CD4-positive, alpha-beta T cell (primary cell): ENCODE measurements around the gene TBX3. TPM values are rescaled to one million over a fixed set of nuclear protein-coding genes. Genes with fewer than 3 reads are reported as not detected.

ENCODE experiments used
- ATAC-seq: fragments of 200-7000 bp; cut with Tn5 transposase; one replicate; pipeline ENCODE4 v1.10.0; 2022; ENCODE audit warnings: mild to moderate bottlenecking; ENCODE audit not compliant: poor library complexity
- CTCF ChIA-PET: fragments of 350-600 bp; sonication (Branson Sonifier 250); formaldehyde crosslinking; loops from one replicate; lab custom pipeline; 2021; ENCODE audit warnings: antibody characterized with exemption, inconsistent platforms; lab: Charles Lee
- POLR2A ChIA-PET: fragments of 350-600 bp; sonication (Branson Sonifier 250); formaldehyde crosslinking; loops from one replicate; lab custom pipeline; 2021; ENCODE audit warnings: antibody characterized with exemption, inconsistent platforms; lab: Charles Lee
- DNase-seq, 14 experiments: peaks; one replicate each; pipeline ENCODE4 v3.0.0-alpha.2; 2013 to 2020; ENCODE audit warnings: mixed read lengths in 2 of 14
- H3K27ac ChIP-seq, 2 donors: one replicate each; pipeline versions ENCODE4 v1.5.1 to v1.7.0; 2013; ENCODE audit warnings: low read length in 2 of 2, low read depth in 1 of 2, mild to moderate bottlenecking in 1 of 2
- H3K27me3 ChIP-seq, 2 experiments: 1 replicate in 1 of 2; 2 replicates in 1 of 2; pipeline versions ENCODE4 v1.6.1 to v1.7.0; 2013; ENCODE audit warnings: low read length in 2 of 2, control low read depth in 1 of 2, mild to moderate bottlenecking in 1 of 2, moderate library complexity in 1 of 2; ENCODE audit not compliant: insufficient read depth in 2 of 2, control insufficient read depth in 1 of 2
- H3K36me3 ChIP-seq: one replicate; pipeline ENCODE4 v1.6.1; 2013; ENCODE audit warnings: low read length, control low read depth; ENCODE audit not compliant: insufficient read depth
- H3K4me1 ChIP-seq: one replicate; pipeline ENCODE4 v1.6.1; 2013; ENCODE audit warnings: low read length, control low read depth; ENCODE audit not compliant: insufficient read depth
- H3K4me3 ChIP-seq: one replicate; pipeline ENCODE4 v1.5.1; 2013; ENCODE audit warnings: mild to moderate bottlenecking, low read length, moderate library complexity
- H3K9me3 ChIP-seq, 2 experiments: 1 replicate in 1 of 2; 2 replicates in 1 of 2; pipeline versions ENCODE4 v1.6.1 to v1.7.0; 2013; ENCODE audit warnings: low read length in 2 of 2, mild to moderate bottlenecking in 2 of 2, control low read depth in 1 of 2, moderate library complexity in 1 of 2; ENCODE audit not compliant: control insufficient read depth in 1 of 2, insufficient read depth in 1 of 2
- H3K27ac Mint-ChIP-seq: one replicate; pipeline ENCODE4 v1.8.0; 2020; ENCODE audit warnings: mixed read lengths
- H3K27me3 Mint-ChIP-seq: one replicate; pipeline ENCODE4 v1.8.0; 2021; ENCODE audit warnings: mixed read lengths
- H3K36me3 Mint-ChIP-seq: one replicate; pipeline ENCODE4 v1.8.0; 2021; ENCODE audit warnings: low read depth, mixed read lengths
- H3K4me1 Mint-ChIP-seq: one replicate; pipeline ENCODE4 v1.8.0; 2021; ENCODE audit warnings: low read depth, mixed read lengths
- H3K4me3 Mint-ChIP-seq: one replicate; pipeline ENCODE4 v1.8.0; 2020; ENCODE audit warnings: mild to moderate bottlenecking, mixed read lengths
- H3K9me3 Mint-ChIP-seq: one replicate; pipeline ENCODE4 v1.8.0; 2020; ENCODE audit warnings: mixed read lengths
- CTCF ChIP-seq: fragments of 200-600 bp; IDR thresholded peaks from one replicate; pipeline ENCODE4 v1.8.0; 2022; ENCODE audit warnings: antibody characterized with exemption, mild to moderate bottlenecking
- intact Hi-C, 2 experiments: fragments of 100-400 bp; cut with DNase I in 1 of 2; cut with micrococcal nuclease in 1 of 2; formaldehyde crosslinking; loops; one replicate each; pipeline versions ENCODE4 v1.15.1 to v1.9.0; 2023 to 2025; cut with DNase I, micrococcal nuclease
- total RNA-seq, 174 experiments: library from RNA in 2 of 174; stranded (reverse) in 2 of 174; gene quantifications; one replicate each; pipeline ENCODE4 v1.2.3 and lab custom pipeline; 2021 to 2026

TBX3 gene
- total RNA-seq, 2 experiments from 2014 or later: 0.08 TPM; not detected in 1

- POLR2A ChIA-PET: no interaction called here
These were observed 16.6 kb upstream of the TBX3 start for GRCh38 chr12:114700392-114701103.

GRCh38 chr12:114698566-114699163 is 14.7 kb upstream of the TBX3 start:
- Mint-ChIP-seq H3K9me3 (no peaks in the 10 kb centered on the region), H3K36me3 (no peaks in the 10 kb centered on the region), H3K4me1 (no peaks in the 10 kb centered on the region), H3K27ac (no peak overlapping the region), H3K27me3 (peaks cover 91% of the 10 kb centered on the region), H3K4me3 (no peak overlapping the region)
- no peak for ATAC-seq
- intact Hi-C loops: no loop called here
- H3K27me3 ChIP-seq: peaks cover 76 to 93% of the 10 kb centered on the region in 2 experiments
- no peaks in the 10 kb centered on the region for H3K36me3 ChIP-seq
- no peak for DNase-seq
- H3K4me1 ChIP-seq: no peaks in the 10 kb centered on the region
- CTCF ChIA-PET: no interaction called here
- H3K9me3 ChIP-seq: peaks cover 0 to 46% of the 10 kb centered on the region in 2 experiments
- TF ChIP-seq CTCF: no peak
- POLR2A ChIA-PET: no interaction called here
- H3K4me3 ChIP-seq: no peak overlapping the region
- H3K27ac ChIP-seq: no peak overlapping the region

More at GRCh38 chr12:114700392-114701103, 16.6 kb upstream of the TBX3 start:
- no peaks in the 10 kb centered on the region for H3K4me1 ChIP-seq
- no peaks in the 10 kb centered on the region for H3K9me3 Mint-ChIP-seq
- no peak overlapping the region for H3K27ac ChIP-seq
- H3K9me3 ChIP-seq: peaks cover 0 to 55% of the 10 kb centered on the region in 2 experiments
- CTCF ChIA-PET: no interaction called here
- no peak overlapping the region for H3K27ac Mint-ChIP-seq
- no peaks in the 10 kb centered on the region for H3K4me1 Mint-ChIP-seq
- no peak for DNase-seq
- ATAC-seq: no peak
- TF ChIP-seq CTCF: no peak
- peaks cover 73% of the 10 kb centered on the region for H3K27me3 Mint-ChIP-seq
- peaks cover 66 to 74% of the 10 kb centered on the region in 2 experiments for H3K27me3 ChIP-seq
- intact Hi-C loops: no loop called here
- no peak overlapping the region for H3K4me3 Mint-ChIP-seq
- H3K36me3 ChIP-seq: no peaks in the 10 kb centered on the region
- no peak overlapping the region for H3K4me3 ChIP-seq
- H3K36me3 Mint-ChIP-seq: no peaks in the 10 kb centered on the region

- Mint-ChIP-seq H3K27me3 (peaks cover 95% of the 10 kb centered on the region), H3K4me1 (no peaks in the 10 kb centered on the region), H3K9me3 (no peaks in the 10 kb centered on the region), H3K36me3 (no peaks in the 10 kb centered on the region), H3K27ac (no peak overlapping the region), H3K4me3 (no peak overlapping the region)
- ATAC-seq (no peak), DNase-seq (no peak)
- no peak overlapping the region for H3K4me3 ChIP-seq
- peaks cover 0 to 46% of the 10 kb centered on the region in 2 experiments for H3K9me3 ChIP-seq
- ChIA-PET POLR2A (no interaction called here), CTCF (no interaction called here)
- H3K27me3 ChIP-seq: peaks cover 78 to 98% of the 10 kb centered on the region in 2 experiments
- intact Hi-C loops: no loop called here
- no peaks in the 10 kb centered on the region for H3K4me1 ChIP-seq
- H3K36me3 ChIP-seq: no peaks in the 10 kb centered on the region
- TF ChIP-seq CTCF: no peak
- no peak overlapping the region for H3K27ac ChIP-seq
These were observed 14.0 kb upstream of the TBX3 start for GRCh38 chr12:114697741-114698565.
